HG02840 (cell line): ENCODE data around the gene EHBP1.
"Not testable (repeated sequence)": the region's sequence is repeated elsewhere in the genome, so short reads cannot be mapped to it uniquely, and the experiment has no call there.

Experiments
- ATAC-seq: cut with Tn5 transposase; IDR thresholded peaks from one replicate; pipeline ENCODE4 v1.9.1; 2021; ENCODE audit warnings: mild to moderate bottlenecking, moderate library complexity, moderate number of reproducible peaks; ENCODE audit not compliant: unreplicated experiment, low FRiP score

The EHBP1 gene

DNA sequence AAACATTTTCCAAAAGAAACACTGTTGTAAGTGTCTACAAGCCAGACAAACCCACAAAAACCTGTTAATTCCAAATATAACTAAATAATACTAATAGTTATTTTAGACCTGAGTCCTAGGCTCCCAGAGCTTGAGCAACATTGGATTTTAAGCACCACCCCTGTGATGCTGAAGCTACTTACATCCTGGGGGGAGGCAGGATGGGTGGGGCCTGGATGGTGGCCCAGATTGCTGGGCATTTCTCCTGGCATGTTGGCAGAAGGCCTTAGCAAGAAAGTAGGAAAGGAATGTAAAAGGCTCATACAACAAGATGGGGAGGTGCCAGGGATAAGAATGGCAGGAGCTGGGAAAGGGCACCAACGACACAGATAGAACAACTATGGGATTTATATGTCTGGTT, 294.4 kb downstream of the EHBP1 start:
- ATAC-seq = no peak

DNA sequence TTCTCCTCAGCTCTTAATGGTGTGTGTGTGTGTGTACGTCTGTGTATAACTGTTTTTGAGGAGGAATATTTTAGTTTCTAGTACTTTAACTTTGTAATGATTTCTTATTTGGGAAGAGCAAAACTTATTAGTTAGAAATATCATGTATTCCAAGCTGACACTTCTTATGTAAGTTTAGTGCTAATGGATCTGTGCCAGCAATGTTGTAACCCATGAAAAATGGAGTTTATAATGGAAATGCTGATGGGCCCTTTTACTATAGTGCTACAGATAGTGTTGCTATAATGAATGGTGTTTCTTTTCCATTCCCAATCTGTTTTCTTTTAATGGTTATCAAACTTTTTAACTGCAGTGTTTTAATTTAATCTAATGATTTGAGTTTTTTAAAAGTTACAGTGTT, 295.3 kb downstream of the EHBP1 start:
- no peak for ATAC-seq

DNA sequence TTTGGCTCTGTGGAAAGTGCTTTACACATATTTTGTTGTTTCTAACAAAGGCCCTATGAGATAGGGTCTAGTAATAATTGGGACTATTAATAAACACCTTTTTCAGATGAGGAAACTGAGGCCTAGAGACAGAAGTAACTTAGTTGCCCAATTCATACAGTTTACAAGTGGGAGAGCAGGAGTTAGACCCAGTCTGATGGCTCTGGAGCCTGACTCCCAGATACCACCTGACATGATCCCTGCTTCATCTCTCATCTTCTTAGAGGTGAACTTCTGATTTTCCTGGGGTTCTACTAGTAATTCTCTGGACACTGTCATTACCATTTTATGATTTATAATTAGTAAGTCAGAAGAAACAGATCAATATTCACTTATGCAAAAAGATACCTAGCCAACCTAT, 296.1 kb downstream of the EHBP1 start:
- no peak for ATAC-seq

DNA sequence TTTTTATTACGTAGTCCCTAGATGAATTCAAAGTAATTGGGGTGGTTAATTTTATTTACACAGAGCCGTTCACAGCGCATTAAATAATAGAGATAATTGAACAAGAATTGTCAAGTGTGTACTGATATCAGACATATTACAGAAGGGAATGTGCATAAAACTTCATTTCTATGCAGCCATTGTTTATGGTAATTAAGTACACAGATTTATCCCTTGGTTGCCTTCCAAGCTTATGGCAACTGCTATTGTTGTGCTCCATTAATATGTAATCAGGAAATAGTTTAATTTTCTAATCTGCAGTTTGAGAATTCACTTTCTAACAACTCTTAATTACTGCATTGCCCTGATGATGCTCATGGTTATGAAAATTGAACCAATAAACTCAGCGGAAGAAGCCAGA, 297.8 kb downstream of the EHBP1 start:
- no peak for ATAC-seq

DNA sequence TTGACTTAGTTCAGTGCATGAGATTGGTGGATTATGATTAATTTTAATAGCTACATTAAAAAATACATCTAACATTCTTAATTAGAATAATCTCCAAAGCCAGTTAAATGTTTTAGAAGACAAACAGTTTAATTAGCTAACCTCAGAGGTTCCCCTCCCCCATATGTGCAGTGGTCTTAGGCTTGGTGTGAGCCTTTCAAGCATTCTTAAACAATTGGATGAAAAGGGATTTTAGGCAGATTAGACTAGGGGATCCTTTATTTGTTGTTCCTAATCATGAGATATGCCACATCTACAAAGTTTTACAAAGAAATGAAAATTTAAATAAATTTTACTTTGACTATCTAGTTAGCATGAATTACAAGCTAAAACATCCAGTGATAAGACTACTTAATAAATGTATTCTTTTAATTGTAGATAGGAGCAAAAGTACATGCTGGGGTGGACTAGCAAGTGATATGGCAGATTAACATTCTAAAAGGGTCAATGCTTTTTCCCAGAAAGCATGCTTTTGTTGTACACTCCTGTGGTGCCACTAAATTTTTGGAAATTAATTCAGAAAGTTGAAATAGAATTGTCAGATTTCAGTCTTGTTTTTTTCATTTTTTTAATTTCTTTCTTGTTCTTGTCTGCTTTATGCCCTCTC, 302.4 kb downstream of the EHBP1 start:
- no peak for ATAC-seq

DNA sequence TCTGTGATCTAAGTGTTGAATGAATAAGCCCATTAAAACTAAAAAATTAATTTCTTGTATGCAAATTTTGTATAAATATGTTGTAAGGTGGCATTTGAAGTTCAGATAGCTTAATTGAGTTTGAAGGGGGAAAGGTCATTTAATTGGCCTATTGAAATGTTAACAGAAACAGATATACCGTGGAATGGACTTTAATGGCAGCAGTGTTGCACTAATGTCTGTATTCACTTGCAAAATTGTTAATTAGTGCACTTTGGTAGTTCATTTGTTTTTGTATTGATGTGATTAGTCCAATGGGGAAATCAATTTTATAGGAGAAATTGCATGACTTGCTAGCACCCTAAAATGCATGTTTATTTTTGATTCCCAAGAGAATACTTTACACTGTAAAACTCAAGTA, 303.3 kb downstream of the EHBP1 start:
- ATAC-seq = no peak

DNA sequence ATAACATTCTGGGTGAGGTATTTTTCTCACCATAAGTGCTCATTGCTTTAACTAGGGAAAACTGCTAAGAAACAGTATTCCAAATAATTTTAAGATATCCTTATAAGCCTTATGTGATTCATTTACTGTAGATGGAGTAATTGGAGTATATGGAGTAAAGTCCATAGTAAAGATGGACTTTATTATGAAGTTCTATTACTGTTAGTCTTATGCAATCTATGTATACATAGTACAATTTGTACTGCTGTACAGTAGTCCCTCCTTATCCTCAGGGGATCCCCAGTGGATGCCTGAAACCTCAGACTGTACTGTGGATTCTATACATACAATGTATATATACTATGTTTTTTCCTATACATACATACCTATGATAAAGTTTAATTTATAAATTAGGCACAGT, 304.0 kb downstream of the EHBP1 start:
- ATAC-seq = no peak

DNA sequence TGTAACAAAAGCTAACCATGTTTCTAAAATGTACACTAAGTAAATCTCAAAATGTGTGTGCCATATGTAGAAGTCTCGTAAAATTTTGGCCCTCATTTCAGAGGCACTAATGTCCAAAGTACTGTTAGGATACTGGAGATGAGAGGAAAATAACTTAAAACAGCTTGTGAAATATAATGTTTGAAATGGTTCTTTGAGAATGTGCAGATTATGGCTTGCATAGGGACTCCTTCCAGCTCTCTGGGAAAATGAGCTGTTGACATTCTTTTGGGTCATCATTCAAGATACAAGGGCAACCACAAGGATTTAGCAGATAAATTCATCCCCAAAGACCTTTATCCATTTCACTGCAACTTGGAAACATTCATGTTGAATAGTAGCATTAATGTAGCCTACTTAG, 307.0 kb downstream of the EHBP1 start:
- no peak for ATAC-seq

DNA sequence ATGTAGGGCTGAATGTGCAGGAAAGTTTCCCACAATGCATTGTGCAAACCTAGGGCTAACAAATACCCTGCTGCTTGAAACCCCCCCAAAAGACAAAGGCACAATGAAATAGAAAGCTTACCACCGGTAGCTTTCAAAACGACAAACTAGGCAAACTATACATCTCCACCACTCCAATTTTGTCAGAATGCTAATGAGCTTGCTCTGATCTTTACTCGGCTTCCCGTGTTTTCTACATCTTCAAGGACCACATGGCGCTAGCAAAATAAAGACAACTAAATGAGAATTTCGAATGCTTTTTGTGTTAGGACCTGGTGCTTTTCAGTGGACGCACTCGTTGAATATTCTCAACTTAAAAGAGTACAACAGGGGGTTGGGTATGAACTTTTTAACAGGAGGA, 307.9 kb downstream of the EHBP1 start:
- ATAC-seq = no peak

DNA sequence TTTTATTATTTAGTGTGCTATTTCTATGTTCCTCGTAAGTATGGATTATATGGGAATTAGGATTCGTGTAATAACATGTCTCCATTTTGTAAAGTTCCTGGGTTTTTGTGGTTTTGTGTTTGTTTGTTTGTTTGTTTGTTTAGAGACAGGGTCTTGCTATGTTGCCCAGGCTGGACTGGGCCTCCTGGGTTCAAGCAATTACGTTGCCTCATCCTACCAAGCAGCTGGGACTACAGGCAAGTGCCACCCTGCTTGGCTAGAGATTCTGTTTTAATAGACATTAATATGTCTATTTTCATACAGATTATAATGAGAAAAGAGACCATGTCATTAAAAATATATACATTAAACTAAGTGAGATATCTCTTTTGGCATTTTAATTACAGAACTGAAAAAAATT, 309.9 kb downstream of the EHBP1 start:
- ATAC-seq = no peak

DNA sequence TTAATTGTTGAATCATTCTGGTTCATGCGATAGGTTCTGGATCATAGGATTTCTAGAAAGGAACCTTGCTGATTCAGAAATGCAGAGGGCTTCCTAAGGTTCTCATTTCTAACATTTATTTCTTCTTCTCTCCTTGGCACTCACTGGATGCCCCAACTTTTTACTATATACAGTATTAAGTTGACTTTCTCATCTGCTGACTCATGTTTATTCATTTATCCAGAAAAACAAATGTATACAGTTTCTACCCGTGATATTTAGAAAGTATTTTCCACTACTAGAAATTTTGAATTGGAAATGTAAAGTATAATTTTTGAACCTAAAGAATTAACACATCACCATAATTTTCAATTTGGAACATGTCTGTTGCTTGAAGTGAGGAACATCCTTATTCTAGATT, 312.9 kb downstream of the EHBP1 start:
- ATAC-seq = no peak

DNA sequence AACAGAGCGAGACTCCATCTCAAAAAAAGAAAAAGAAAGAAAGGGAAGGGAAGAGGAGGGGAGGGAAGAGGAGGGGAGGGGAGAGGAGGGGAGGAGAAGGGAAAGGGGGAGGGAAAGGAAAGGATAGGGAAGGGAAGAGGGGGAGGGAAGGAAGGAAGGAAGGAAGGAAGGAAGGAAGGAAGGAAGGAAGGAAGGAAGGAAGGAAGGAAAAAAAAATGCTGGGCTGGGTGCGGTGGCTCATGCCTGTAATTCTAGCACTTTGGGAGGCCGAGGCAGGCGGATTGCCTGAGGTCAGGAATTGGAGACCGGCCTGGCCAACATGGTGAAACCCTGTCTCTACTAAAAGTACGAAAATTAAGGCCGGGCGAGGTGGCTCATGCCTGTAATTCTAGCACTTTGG, 314.2 kb downstream of the EHBP1 start:
- not testable (repeated sequence) for ATAC-seq

DNA sequence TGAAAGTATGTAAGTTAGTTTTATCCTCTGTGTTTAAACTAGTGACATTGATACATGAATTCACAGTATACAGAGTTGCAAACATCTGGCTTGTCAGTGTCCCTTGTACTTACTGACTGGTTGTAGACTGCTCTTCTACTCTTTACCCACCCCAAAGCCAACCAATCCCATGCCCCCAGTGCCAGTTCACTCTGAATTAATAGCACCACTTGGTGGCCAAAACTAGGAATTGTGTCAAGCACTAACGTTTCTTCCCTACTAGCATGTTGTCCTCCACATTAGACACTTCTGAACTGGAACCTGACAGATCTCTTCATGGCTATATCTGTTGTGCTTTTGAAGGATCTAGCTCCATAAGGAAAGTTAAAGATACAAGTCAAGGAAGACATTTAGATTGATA, 317.9 kb downstream of the EHBP1 start:
- no peak for ATAC-seq

DNA sequence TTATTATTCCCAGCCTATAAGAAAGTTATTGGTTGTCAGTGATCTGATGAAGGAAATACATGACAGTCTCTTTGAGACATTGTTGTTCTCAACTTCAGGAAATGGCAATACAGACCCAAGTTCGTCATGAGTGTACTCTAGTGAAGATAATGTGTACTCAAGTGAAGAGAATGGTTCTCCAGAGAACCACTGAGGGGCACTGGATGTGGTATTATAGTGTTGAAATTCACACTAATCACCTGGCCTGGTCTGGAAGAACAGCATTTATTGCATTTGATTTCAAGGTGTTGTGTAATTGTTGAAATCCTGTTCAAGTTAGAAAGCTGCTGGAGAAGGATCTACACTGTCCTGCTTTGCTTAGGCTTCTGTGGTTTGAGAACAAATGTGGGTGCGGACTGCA, 321.7 kb downstream of the EHBP1 start:
- no peak for ATAC-seq

DNA sequence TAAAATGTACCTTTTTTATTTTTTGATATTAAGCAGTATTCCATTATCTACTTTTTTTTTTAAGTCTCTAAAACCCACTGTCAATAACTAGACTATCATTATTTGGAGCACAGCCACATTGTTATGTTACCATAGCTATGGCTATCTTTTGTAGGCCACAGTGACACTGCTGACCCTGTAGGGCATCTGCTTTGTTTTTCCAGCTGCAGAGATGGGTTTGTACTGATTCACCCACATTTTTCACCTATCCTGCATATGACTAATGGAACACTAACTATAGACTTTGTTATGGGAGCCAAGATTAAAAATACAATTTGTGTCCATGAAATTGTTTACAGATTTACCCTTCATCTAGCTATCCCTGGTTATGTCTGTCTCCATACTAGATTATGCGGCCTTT, 323.5 kb downstream of the EHBP1 start:
- no peak for ATAC-seq

DNA sequence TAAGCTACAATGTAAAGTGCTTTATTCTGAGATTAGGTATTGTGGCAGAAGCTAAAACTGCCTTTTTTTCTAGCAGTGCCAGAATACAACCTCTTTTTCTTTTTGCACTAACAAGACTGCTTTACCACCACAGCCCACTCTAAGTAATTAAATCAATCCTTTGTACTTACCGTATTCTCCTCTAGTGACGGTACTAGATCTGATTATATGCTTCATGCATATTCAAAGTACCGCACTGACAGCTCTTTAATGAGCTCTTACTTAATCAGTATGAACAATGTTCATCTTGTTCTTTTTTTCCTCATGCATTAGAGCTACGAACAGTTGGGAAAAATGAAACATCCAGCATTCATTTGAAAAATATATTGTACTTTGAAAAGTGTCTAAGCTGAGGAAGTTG, 329.0 kb downstream of the EHBP1 start:
- ATAC-seq = no peak

DNA sequence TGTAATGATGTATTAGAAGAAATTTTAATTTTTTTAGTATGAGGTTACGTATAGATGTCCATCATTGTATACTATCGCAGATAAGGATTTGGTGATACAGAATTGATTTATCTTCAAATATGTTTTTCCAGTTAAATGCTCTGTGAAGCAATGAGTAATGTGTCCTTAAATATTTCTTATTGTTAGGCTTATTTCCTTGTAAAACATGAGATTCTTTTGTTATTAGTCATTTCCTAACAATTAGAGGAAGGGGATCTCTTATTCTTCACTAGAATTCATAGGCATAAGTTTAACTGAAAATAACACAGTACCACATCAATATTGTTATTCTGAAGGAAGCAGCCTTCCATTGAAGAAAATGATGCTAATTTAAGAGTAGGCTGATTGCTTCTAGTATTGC, 329.7 kb downstream of the EHBP1 start:
- ATAC-seq = no peak

DNA sequence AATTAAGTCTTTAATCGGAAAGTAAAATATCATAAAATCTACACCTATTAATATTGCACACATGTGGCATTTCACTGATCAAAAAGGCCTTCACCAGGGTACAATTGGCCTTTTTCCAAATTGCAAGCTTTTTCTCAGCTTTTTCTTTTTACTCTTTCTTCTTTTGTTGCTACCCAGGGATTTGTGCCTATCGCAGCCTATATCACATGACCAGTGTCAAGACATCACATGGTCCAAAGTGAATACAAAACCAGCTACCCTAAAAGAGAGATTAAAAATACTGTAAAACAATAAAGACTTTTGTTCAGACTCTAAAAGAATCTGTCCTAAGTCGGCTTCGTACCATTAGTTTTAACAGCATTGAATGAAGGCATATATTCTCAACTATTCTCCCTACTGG, 330.1 kb downstream of the EHBP1 start:
- ATAC-seq = no peak

DNA sequence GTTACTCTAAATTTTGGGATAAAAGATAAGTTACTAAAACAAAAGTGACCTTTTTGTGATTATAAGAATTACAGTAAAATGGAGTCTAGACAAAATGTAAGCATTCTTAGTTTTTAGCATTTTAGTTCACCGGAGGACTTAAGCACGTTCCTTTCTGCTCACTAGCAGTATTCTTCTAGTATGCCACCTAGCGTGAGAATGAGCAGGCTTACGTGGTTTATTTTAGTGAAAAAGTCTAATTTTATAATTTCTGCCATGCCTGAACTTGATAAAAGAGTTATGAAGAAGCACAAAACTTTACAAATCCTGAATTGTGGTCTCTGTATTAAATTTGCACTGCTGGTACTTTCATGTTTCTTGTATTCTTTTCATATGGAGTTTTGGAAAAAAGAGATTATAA, 332.5 kb downstream of the EHBP1 start:
- ATAC-seq = no peak

DNA sequence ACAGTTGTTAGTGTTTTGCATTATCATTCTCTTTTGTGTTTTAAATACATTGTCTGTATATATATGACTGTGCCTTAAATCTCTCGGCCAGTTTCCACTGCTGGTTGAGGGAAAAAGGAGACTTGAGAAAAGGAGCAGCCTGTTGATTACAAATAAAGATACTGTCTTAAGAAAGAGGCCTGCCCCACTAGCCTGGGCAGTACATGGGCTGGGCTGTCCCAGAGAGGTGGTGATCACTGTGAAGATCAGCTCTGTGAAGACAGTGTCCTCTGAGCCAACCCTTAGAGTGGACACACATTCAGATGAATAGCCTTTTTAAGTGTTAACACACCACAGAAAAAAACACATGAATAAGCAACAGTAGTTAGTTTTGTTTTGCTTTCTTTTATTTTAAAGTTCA, 335.1 kb downstream of the EHBP1 start:
- ATAC-seq = no peak

DNA sequence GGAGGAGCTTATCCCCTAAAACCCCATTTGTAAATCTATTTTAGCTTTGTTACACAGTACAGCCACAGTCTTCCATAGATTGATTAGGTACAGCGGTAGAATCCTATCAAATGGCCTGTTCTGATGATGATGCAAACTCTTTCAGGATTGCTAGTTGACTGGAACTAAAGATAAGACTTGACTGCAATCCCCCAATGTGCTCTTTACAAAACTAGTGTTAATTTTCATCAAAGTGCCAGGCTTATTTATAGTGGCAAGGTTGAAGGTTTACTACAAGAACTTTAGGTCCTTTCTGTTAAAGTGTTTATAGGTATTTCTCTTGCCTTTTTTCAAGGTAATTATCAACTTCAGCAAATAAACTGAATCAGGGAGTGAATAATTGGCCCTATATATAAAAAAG, 336.1 kb downstream of the EHBP1 start:
- ATAC-seq = no peak

DNA sequence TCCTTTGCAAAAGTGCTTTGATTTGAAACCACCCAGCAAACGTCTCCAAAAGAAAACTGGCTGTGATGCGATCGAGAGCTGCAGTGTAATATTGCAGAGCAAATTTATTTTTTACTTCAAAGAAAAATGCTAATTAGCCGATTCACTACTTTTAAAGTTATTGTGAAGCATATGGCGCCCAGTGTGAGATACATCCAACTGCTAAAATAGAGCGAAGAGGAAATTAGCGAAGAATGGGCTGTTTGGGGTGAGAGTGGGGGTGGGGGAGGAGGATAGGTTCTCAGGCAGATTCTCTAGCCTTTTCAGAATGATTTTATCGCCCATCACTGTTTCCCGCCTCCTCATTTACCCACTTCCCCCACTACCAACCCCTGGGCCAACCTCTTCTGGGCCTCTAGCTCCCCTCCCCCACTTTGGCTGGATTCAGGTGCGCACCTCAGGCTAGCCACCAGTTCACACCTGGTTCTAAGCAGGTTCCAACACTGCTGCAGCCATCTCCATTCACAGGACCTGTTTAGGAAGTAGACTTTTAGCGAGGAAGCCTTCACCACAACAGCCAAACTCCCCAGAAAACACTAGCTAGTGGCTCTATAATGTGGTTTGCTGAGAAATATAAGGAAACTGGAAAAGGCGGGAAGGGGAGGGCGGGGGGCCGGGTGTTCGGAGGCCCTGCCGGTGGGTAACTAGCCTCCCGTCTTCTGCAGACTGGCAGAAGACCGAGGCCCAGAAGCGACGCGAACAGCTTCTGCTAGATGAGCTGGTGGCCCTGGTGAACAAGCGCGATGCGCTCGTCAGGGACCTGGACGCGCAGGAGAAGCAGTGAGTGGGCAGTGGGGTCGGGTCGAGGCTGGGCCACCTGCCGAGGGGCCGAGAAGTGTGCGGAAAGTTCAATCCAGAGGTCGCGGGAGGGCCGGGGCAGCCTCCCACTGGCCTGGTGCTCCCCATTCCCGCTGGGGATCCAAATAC, 339.1 kb downstream of the EHBP1 start:
- ATAC-seq = no peak
